Lower lobe of right lung (tissue), 2 donors: ENCODE measurements around the gene FAM124A. TPM values are rescaled to one million over a fixed set of nuclear protein-coding genes. Genes with fewer than 3 reads are reported as not detected.

Experiments used
- ATAC-seq, 2 donors: fragments of 200-7000 bp; cut with Tn5 transposase; one replicate each; pipeline ENCODE4 v1.9.1; 2020 to 2022; ENCODE audit warnings: mild to moderate bottlenecking in 2 of 2, moderate library complexity in 2 of 2
- DNase-seq: peaks from one replicate; pipeline ENCODE4 v3.0.0-alpha.2; 2020
- H3K27ac ChIP-seq: fragments of 200-600 bp; one replicate; pipeline ENCODE4 v1.8.0; 2022
- H3K27me3 ChIP-seq: fragments of 200-600 bp; one replicate; pipeline ENCODE4 v1.8.0; 2022; ENCODE audit warnings: low read depth
- H3K36me3 ChIP-seq: fragments of 200-600 bp; one replicate; pipeline ENCODE4 v1.8.0; 2022; ENCODE audit warnings: mild to moderate bottlenecking
- H3K4me1 ChIP-seq: fragments of 200-600 bp; one replicate; pipeline ENCODE4 v1.8.0; 2022
- H3K4me3 ChIP-seq: fragments of 200-600 bp; one replicate; pipeline ENCODE4 v1.8.0; 2022; ENCODE audit warnings: mild to moderate bottlenecking
- H3K9me3 ChIP-seq: fragments of 200-600 bp; one replicate; pipeline ENCODE4 v1.8.0; 2022
- intact Hi-C: fragments of 100-400 bp; cut with DNase I; formaldehyde crosslinking; loops from one replicate; pipeline ENCODE4 v1.11.0; 2022
- total RNA-seq: library from RNA; stranded (reverse); fragmentation: NEBNext Ultra II Directional; extraction: Animal tissue kit (Norgen Biotek cat#: 25700); gene quantifications from one replicate; pipeline ENCODE4 v1.2.1, GENCODE V29; 2021
- TF ChIP-seq, protein P1 (sequence below): fragments of 200-600 bp; IDR thresholded peaks from one replicate; pipeline ENCODE4 v1.8.0; 2022; ENCODE audit warnings: antibody characterized with exemption, mild to moderate bottlenecking
- donor health status: DM: no; HTN: yes; CAD: no; lungs with severe emphysema.

FAM124A gene
- total RNA-seq, 1 donor from 2014 or later = 4.1 TPM

DNA sequence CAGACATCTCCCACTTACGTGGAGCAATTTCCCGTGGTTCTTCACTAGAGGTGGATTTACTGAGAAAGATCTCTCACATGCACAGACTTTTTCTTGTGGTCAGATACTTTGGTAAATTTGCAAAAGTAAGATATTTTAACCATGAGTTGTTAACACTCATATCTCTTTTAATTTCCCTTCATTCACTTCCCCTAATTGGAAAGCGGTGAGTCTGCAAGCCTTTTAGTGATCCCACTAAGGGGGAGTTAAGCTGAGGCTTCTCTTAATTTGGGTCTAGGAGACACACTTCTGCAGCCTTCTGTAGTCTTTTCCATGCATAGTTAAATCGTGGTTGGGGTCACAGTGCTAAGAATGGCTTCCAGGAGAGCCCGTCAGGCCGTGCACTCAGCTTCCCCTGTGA, 86.6 kb downstream of the FAM124A start:
- no peaks in the 10 kb centered on the region for H3K36me3 ChIP-seq
- H3K9me3 ChIP-seq = no peaks in the 10 kb centered on the region
- intact Hi-C loops = no loop called here
- ATAC-seq = no peak
- no peak overlapping the region for H3K4me3 ChIP-seq
- no peaks in the 10 kb centered on the region for H3K27me3 ChIP-seq
- no peak overlapping the region for H3K27ac ChIP-seq
- H3K4me1 ChIP-seq = no peaks in the 10 kb centered on the region
- TF ChIP-seq, protein P1, sequence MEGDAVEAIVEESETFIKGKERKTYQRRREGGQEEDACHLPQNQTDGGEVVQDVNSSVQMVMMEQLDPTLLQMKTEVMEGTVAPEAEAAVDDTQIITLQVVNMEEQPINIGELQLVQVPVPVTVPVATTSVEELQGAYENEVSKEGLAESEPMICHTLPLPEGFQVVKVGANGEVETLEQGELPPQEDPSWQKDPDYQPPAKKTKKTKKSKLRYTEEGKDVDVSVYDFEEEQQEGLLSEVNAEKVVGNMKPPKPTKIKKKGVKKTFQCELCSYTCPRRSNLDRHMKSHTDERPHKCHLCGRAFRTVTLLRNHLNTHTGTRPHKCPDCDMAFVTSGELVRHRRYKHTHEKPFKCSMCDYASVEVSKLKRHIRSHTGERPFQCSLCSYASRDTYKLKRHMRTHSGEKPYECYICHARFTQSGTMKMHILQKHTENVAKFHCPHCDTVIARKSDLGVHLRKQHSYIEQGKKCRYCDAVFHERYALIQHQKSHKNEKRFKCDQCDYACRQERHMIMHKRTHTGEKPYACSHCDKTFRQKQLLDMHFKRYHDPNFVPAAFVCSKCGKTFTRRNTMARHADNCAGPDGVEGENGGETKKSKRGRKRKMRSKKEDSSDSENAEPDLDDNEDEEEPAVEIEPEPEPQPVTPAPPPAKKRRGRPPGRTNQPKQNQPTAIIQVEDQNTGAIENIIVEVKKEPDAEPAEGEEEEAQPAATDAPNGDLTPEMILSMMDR = no peak
- DNase-seq = no peak

- TF ChIP-seq, protein P1 = no peak
- intact Hi-C loops = no loop called here
These were observed 89.0 kb downstream of the FAM124A start for GRCh38 chr13:51311231-51311630.

GRCh38 chr13:51311957-51312520, 89.8 kb downstream of the FAM124A start:
- H3K27me3 ChIP-seq = no peaks in the 10 kb centered on the region
- intact Hi-C loops = no loop called here
- H3K4me1 ChIP-seq = no peaks in the 10 kb centered on the region
- ATAC-seq (no peak), DNase-seq (no peak)
- TF ChIP-seq, protein P1 = no peak
- no peak overlapping the region for H3K27ac ChIP-seq
- H3K4me3 ChIP-seq = no peak overlapping the region
- H3K9me3 ChIP-seq = no peaks in the 10 kb centered on the region
- H3K36me3 ChIP-seq = no peaks in the 10 kb centered on the region

More at GRCh38 chr13:51311231-51311630, 89.0 kb downstream of the FAM124A start:
- Histone ChIP-seq H3K9me3 (no peaks in the 10 kb centered on the region), H3K4me3 (no peak overlapping the region), H3K36me3 (no peaks in the 10 kb centered on the region), H3K27ac (no peak overlapping the region), H3K27me3 (no peaks in the 10 kb centered on the region), H3K4me1 (no peaks in the 10 kb centered on the region)
- ATAC-seq = no peak
- DNase-seq = no peak

DNA sequence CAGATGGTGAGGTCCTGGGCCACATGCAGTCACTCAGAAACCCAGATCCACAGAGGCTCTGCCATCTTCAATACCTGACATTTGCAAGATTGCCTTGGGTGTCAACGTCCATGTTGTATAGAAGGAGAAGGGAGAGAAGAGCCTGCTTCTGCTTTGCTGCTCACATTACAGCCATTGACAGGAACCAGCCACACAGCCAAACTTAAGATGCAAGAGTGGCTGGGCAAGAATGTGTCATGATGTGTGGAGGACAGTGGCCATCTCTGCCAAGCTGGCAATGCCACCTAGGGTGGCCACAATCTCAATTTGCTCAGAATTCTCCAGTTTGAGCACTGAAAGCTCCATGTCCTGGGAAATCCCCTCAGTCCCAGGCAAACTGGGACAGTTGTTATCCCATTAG, 91.4 kb downstream of the FAM124A start:
- intact Hi-C loops = no loop called here
- H3K27ac ChIP-seq = no peak overlapping the region
- TF ChIP-seq, protein P1 = no peak
- H3K4me3 ChIP-seq = no peak overlapping the region
- no peaks in the 10 kb centered on the region for H3K27me3 ChIP-seq
- DNase-seq (no peak), ATAC-seq (no peak)
- H3K4me1 ChIP-seq = no peaks in the 10 kb centered on the region
- no peaks in the 10 kb centered on the region for H3K9me3 ChIP-seq
- H3K36me3 ChIP-seq = no peaks in the 10 kb centered on the region

DNA sequence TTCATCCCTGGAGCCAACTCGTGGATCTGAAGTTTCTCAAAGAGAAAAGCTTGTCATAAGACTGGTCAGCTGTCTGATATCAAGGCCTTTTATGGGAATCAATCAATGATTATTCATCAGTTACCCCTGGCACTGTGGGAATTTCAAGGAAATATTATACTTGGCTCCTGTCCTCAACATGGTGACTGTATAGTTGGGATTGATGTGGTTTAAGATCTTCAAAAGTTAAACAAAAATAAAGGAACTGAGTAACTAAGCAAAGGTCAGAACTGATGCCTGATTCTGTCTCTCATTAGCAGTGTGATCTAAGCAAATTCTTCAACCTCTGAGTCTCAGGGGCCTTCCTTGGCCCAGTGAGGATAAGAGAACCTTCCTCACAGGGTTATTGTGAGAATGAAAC, 95.1 kb downstream of the FAM124A start:
- Histone ChIP-seq H3K36me3 (no peaks in the 10 kb centered on the region), H3K4me1 (no peaks in the 10 kb centered on the region), H3K27me3 (no peaks in the 10 kb centered on the region), H3K9me3 (no peaks in the 10 kb centered on the region), H3K4me3 (no peak overlapping the region), H3K27ac (no peak overlapping the region)
- DNase-seq = no peak
- no peak for ATAC-seq
- intact Hi-C loops = no loop called here
- TF ChIP-seq, protein P1 = no peak
